ENCODE data around the gene TUBB. TPM values are rescaled to one million over a fixed set of nuclear protein-coding genes. Genes with fewer than 3 reads are reported as not detected.

The TUBB gene
- total and polyA plus RNA-seq, 2 of the 8 experiments (the other 6 are each of a cell fraction or from before 2014, with no cell fraction given), result 1,880 to 3,022 TPM

- TF ChIP-seq CEBPB (IDR thresholded peaks at IDR 0.05; ENCODE audit: low read depth, low read length), result no peak
- no peak for TF ChIP-seq EGR1 (IDR thresholded peaks at IDR 0.05; ENCODE audit: borderline replicate concordance, low read depth, low read length)
- no peak for TF ChIP-seq RBBP5 (IDR thresholded peaks at IDR 0.05; ENCODE audit: borderline replicate concordance, low read depth, low read length)
- no peak for TF ChIP-seq BACH1 (IDR thresholded peaks at IDR 0.05; ENCODE audit: low read length)
- TF ChIP-seq RAD21 (IDR thresholded peaks at IDR 0.05 in 1 of 2, conservative IDR thresholded peaks at IDR 0.05 in 1 of 2; ENCODE audit: low read depth in 2 of 2, low read length in 2 of 2), result no peak
- no peak for TF ChIP-seq SIRT6 (IDR thresholded peaks at IDR 0.05; ENCODE audit: low read length)
- TF ChIP-seq BCL11A (IDR thresholded peaks at IDR 0.05; ENCODE audit: low read depth in 2 of 2, low read length in 2 of 2), result no peak
- no peak for TF ChIP-seq SAP30 (IDR thresholded peaks at IDR 0.05; ENCODE audit: insufficient read depth, insufficient replicate concordance, low read length)
- no peak for TF ChIP-seq JUN (IDR thresholded peaks at IDR 0.05; ENCODE audit: low read depth, low read length)
Observed at GRCh38 chr6:30689985-30690384, 30.2 kb upstream of the TUBB start (continued).
